ENCODE results near the gene TRPM3. TPM values are rescaled to one million over a fixed set of nuclear protein-coding genes. Genes with fewer than 3 reads are reported as not detected.
A peak's percentile ranks its signal among the peaks of the same experiment; 100 is the strongest.

Gene TRPM3
- total RNA-seq, 6 experiments from 2014 or later, result 0.02 TPM; not detected in 5

GRCh38 chr9:70602321-70603019 is 519.0 kb downstream of the TRPM3 start:
- H3K4me1 Mint-ChIP-seq (ENCODE audit: low read depth), result peaks cover 47% of the 10 kb centered on the region
- peak; percentile 83 for DNase-seq
- H3K9me3 Mint-ChIP-seq, result no peaks in the 10 kb centered on the region
- TF ChIP-seq CTCF (IDR thresholded peaks at IDR 0.05), result peak; percentile 90
- no peaks in the 10 kb centered on the region for H3K27me3 Mint-ChIP-seq (ENCODE audit: insufficient read depth)
- no peaks in the 10 kb centered on the region for H3K36me3 Mint-ChIP-seq (ENCODE audit: low read depth)
- peak overlapping the region; percentile 87 for H3K4me3 Mint-ChIP-seq
- H3K27ac Mint-ChIP-seq, result peak overlapping the region; percentile 99

- no peaks in the 10 kb centered on the region for H3K36me3 Mint-ChIP-seq (ENCODE audit: low read depth)
- peak overlapping the region; percentile 99 for H3K27ac Mint-ChIP-seq
- TF ChIP-seq CTCF (IDR thresholded peaks at IDR 0.05), result no peak
- peaks cover 47% of the 10 kb centered on the region for H3K4me1 Mint-ChIP-seq (ENCODE audit: low read depth)
- H3K9me3 Mint-ChIP-seq, result no peaks in the 10 kb centered on the region
- DNase-seq, result peak; percentile 97
- peak overlapping the region; percentile 87 for H3K4me3 Mint-ChIP-seq
- H3K27me3 Mint-ChIP-seq (ENCODE audit: insufficient read depth), result no peaks in the 10 kb centered on the region; the same call in 1 of the 2 replicates
Measured at GRCh38 chr9:70601000-70601951, 520.1 kb downstream of the TRPM3 start.

- Mint-ChIP-seq H3K4me1 (ENCODE audit: low read depth) (peaks cover 47% of the 10 kb centered on the region), H3K27me3 (ENCODE audit: insufficient read depth) (no peaks in the 10 kb centered on the region; the same call in 1 of the 2 replicates), H3K27ac (peak overlapping the region; percentile 99), H3K36me3 (ENCODE audit: low read depth) (no peaks in the 10 kb centered on the region), H3K4me3 (peak overlapping the region; percentile 87), H3K9me3 (no peaks in the 10 kb centered on the region)
- DNase-seq, result peak; percentile 64
- peak; percentile 17; the same call in 1 of the 2 replicates for TF ChIP-seq CTCF (IDR thresholded peaks at IDR 0.05)
Measured at GRCh38 chr9:70600506-70600905, 520.9 kb downstream of the TRPM3 start.

- Mint-ChIP-seq H3K27me3 (ENCODE audit: insufficient read depth) (no peaks in the 10 kb centered on the region; the same call in 1 of the 2 replicates), H3K36me3 (ENCODE audit: low read depth) (no peaks in the 10 kb centered on the region), H3K4me1 (ENCODE audit: low read depth) (peaks cover 46% of the 10 kb centered on the region), H3K9me3 (no peaks in the 10 kb centered on the region), H3K27ac (no peak overlapping the region), H3K4me3 (no peak overlapping the region)
- TF ChIP-seq CTCF (IDR thresholded peaks at IDR 0.05), result no peak
- no peak for DNase-seq
Measured at GRCh38 chr9:70597886-70598285, 523.5 kb downstream of the TRPM3 start.

- Mint-ChIP-seq H3K9me3 (no peaks in the 10 kb centered on the region), H3K27me3 (ENCODE audit: insufficient read depth) (no peaks in the 10 kb centered on the region; the same call in 1 of the 2 replicates), H3K4me3 (no peak overlapping the region), H3K36me3 (ENCODE audit: low read depth) (no peaks in the 10 kb centered on the region), H3K27ac (no peak overlapping the region), H3K4me1 (ENCODE audit: low read depth) (peaks cover 19% of the 10 kb centered on the region)
- no peak for DNase-seq
- no peak for TF ChIP-seq CTCF (IDR thresholded peaks at IDR 0.05)
Measured at GRCh38 chr9:70595211-70595610, 526.2 kb downstream of the TRPM3 start.

Measured in HFFc6 (cell line).